Measurements from ENCODE around the gene TBKBP1. TPM values are rescaled to one million over a fixed set of nuclear protein-coding genes. Genes with fewer than 3 reads are reported as not detected.
A peak's percentile ranks its signal among the peaks of the same experiment; 100 is the strongest.

TBKBP1 gene
- total RNA-seq, 4 donors from 2014 or later = 8.2 to 11.0 (median 10.0) TPM

GRCh38 chr17:47694581-47695428 lies 844 bp downstream of the TBKBP1 start:
- TF ChIP-seq CTCF (IDR thresholded peaks at IDR 0.05) (no peak), POLR2A (IDR thresholded peaks at IDR 0.05) (peak in 1 of 2 donors; percentile 27)
- H3K27me3 ChIP-seq = no peaks in the 10 kb centered on the region
- H3K36me3 ChIP-seq = peaks cover 0 to 3% of the 10 kb centered on the region in 2 donors
- peak overlapping the region; percentile 74 to 92 (median 84) for H3K4me3 ChIP-seq (replicated peaks in 1 of 3)
- 4 to 5% methylated on average over 19 to 20 of the region's 65 CpGs for WGBS, 2 donors
- intact Hi-C loops (cut with DNase I) = loop anchor here (10.0 kb wide), 1 partner anchor 200 kb away; the partner anchor contains the start of gene SP2
- H3K9me3 ChIP-seq = no peaks in the 10 kb centered on the region
- H3K4me1 ChIP-seq = peaks cover 14 to 17% of the 10 kb centered on the region in 2 donors
- peak; percentile 67 to 74 for DNase-seq
- H3K27ac ChIP-seq = peak overlapping the region; percentile 85 to 90 (median 88)

GRCh38 chr17:47695429-47696376 lies 1.7 kb downstream of the TBKBP1 start:
- no peaks in the 10 kb centered on the region for H3K27me3 ChIP-seq
- H3K9me3 ChIP-seq = no peaks in the 10 kb centered on the region
- peak overlapping the region; percentile 85 to 90 (median 88) for H3K27ac ChIP-seq
- TF ChIP-seq POLR2A (IDR thresholded peaks at IDR 0.05) (no peak), CTCF (IDR thresholded peaks at IDR 0.05) (no peak)
- H3K4me3 ChIP-seq (replicated peaks in 1 of 3) = peak overlapping the region in 2 of 3 donors; percentile 74 to 92
- peak; percentile 14 to 26 for DNase-seq
- H3K4me1 ChIP-seq = peaks cover 14 to 17% of the 10 kb centered on the region in 2 donors
- intact Hi-C loops (cut with DNase I) = loop anchor here (10.0 kb wide), 1 partner anchor 199 kb away; the partner anchor contains the start of gene SP2
- WGBS, 2 donors = 36 to 52% methylated on average over 34 to 37 of the region's 47 CpGs
- H3K36me3 ChIP-seq = peaks cover 0 to 3% of the 10 kb centered on the region in 2 donors

GRCh38 chr17:47696717-47697642 lies 3.0 kb downstream of the TBKBP1 start:
- peaks cover 0 to 3% of the 10 kb centered on the region in 2 donors for H3K36me3 ChIP-seq
- 82 to 84% methylated on average over 9 of the region's 11 CpGs for WGBS, 2 donors
- no peaks in the 10 kb centered on the region for H3K27me3 ChIP-seq
- H3K4me1 ChIP-seq = peaks cover 14 to 17% of the 10 kb centered on the region in 2 donors
- no peak overlapping the region for H3K4me3 ChIP-seq (replicated peaks in 1 of 3)
- no peaks in the 10 kb centered on the region for H3K9me3 ChIP-seq
- DNase-seq = no peak
- TF ChIP-seq CTCF (IDR thresholded peaks at IDR 0.05) (no peak), POLR2A (IDR thresholded peaks at IDR 0.05) (no peak)
- no peak overlapping the region for H3K27ac ChIP-seq
- intact Hi-C loops (cut with DNase I) = loop anchor here (10.0 kb wide), 1 partner anchor 198 kb away; the partner anchor contains the start of gene SP2

- no peak for DNase-seq
- intact Hi-C loops (cut with DNase I) = loop anchor here (10.0 kb wide), 1 partner anchor 197 kb away; the partner anchor contains the start of gene SP2
These were observed 4.1 kb downstream of the TBKBP1 start for GRCh38 chr17:47697906-47698711.

More at GRCh38 chr17:47697906-47698711, 4.1 kb downstream of the TBKBP1 start:
- Histone ChIP-seq H3K4me1 (peaks cover 9 to 11% of the 10 kb centered on the region in 2 donors), H3K4me3 (replicated peaks in 1 of 3) (no peak overlapping the region), H3K36me3 (peaks cover 0 to 3% of the 10 kb centered on the region in 2 donors), H3K27ac (no peak overlapping the region), H3K9me3 (no peaks in the 10 kb centered on the region), H3K27me3 (no peaks in the 10 kb centered on the region)
- no peak for TF ChIP-seq CTCF (IDR thresholded peaks at IDR 0.05)
- 80 to 93% methylated on average over 5 to 8 of the region's 9 CpGs for WGBS, 2 donors

Measured in thyroid gland (tissue), 4 donors.